CD14-positive monocyte (primary cell): ENCODE measurements around the gene COL10A1. TPM values are rescaled to one million over a fixed set of nuclear protein-coding genes. Genes with fewer than 3 reads are reported as not detected.

Experiments used
- DNase-seq, 3 donors: peaks; one replicate each; pipeline ENCODE4 v3.0.0-alpha.2; 2011 to 2022
- H2AFZ ChIP-seq: 2 replicates; pipeline ENCODE4 v1.6.0; 2012; ENCODE audit warnings: mild to moderate bottlenecking, low read depth, low read length, inconsistent platforms; ENCODE audit not compliant: insufficient read depth, poor library complexity, severe bottlenecking
- H3K27ac ChIP-seq, 2 donors: 1 replicate in 1 of 2; 2 replicates in 1 of 2; pipeline ENCODE4 v1.5.1; 2012 to 2013; ENCODE audit warnings: low read length in 2 of 2, control low read depth in 1 of 2, inconsistent platforms in 1 of 2, low read depth in 1 of 2, mild to moderate bottlenecking in 1 of 2
- H3K27me3 ChIP-seq, 2 donors: one replicate each; pipeline versions ENCODE4 v1.6.0 to v1.6.1; 2011 to 2013; ENCODE audit warnings: low read length in 2 of 2; ENCODE audit not compliant: control insufficient read depth in 2 of 2, insufficient read depth in 2 of 2
- H3K36me3 ChIP-seq, 2 donors: replicated peaks in 1 of 2; 1 replicate in 1 of 2; 2 replicates in 1 of 2; pipeline versions ENCODE4 v1.5.1 to v1.6.1; 2012 to 2013; ENCODE audit warnings: low read length in 2 of 2, control low read depth in 1 of 2, inconsistent platforms in 1 of 2, mild to moderate bottlenecking in 1 of 2; ENCODE audit not compliant: insufficient read depth in 2 of 2, control insufficient read depth in 1 of 2
- H3K4me1 ChIP-seq, 2 donors: 1 replicate in 1 of 2; 2 replicates in 1 of 2; pipeline versions ENCODE4 v1.5.1 to v1.6.1; 2012 to 2013; ENCODE audit warnings: low read length in 2 of 2, control low read depth in 1 of 2, inconsistent platforms in 1 of 2, mild to moderate bottlenecking in 1 of 2, moderate library complexity in 1 of 2; ENCODE audit not compliant: insufficient read depth in 2 of 2, control insufficient read depth in 1 of 2
- H3K4me2 ChIP-seq: replicated peaks from 2 replicates; pipeline ENCODE3; 2012; ENCODE audit warnings: low read length, moderate library complexity, mild to moderate bottlenecking; ENCODE audit not compliant: poor library complexity, severe bottlenecking; ENCODE audit errors: extremely low read depth
- H3K4me3 ChIP-seq, 3 experiments: fragments of 200-600 bp in 1 of 3; sonication (generic) in 1 of 3; replicated peaks in 1 of 3; 1 replicate in 2 of 3; 2 replicates in 1 of 3; pipeline ENCODE4 v1.5.1; 2011 to 2013; ENCODE audit warnings: low read length in 3 of 3, mild to moderate bottlenecking in 3 of 3, control low read depth in 2 of 3, low read depth in 2 of 3, inconsistent platforms in 1 of 3, moderate library complexity in 1 of 3
- H3K79me2 ChIP-seq: 2 replicates; pipeline ENCODE4 v1.6.0; 2012; ENCODE audit warnings: mild to moderate bottlenecking, control low read depth, inconsistent platforms, low read length, moderate library complexity; ENCODE audit not compliant: insufficient read depth
- H3K9ac ChIP-seq: 2 replicates; pipeline ENCODE4 v1.6.0; 2017; ENCODE audit warnings: low read length, mild to moderate bottlenecking; ENCODE audit not compliant: insufficient read depth, poor library complexity, severe bottlenecking
- H3K9me3 ChIP-seq, 2 donors: replicated peaks in 1 of 2; 1 replicate in 1 of 2; 2 replicates in 1 of 2; pipeline versions ENCODE4 v1.5.1 to v1.6.1; 2012 to 2013; ENCODE audit warnings: low read length in 2 of 2, control low read depth in 1 of 2; ENCODE audit not compliant: control insufficient read depth in 1 of 2, insufficient read depth in 1 of 2
- H4K20me1 ChIP-seq: 2 replicates; pipeline ENCODE4 v1.6.0; 2012; ENCODE audit warnings: mild to moderate bottlenecking, low read length, control low read depth, moderate library complexity; ENCODE audit not compliant: insufficient read depth
- H3K27ac Mint-ChIP-seq, 7 donors: one replicate each; pipeline ENCODE4 v1.8.0; 2020; ENCODE audit warnings: mild to moderate bottlenecking in 7 of 7, mixed read lengths in 7 of 7, moderate library complexity in 6 of 7, inconsistent platforms in 2 of 7
- H3K27me3 Mint-ChIP-seq, 3 donors: one replicate each; pipeline ENCODE4 v1.8.0; 2021 to 2022; ENCODE audit warnings: low read depth in 3 of 3, mild to moderate bottlenecking in 3 of 3, mixed read lengths in 3 of 3, moderate library complexity in 3 of 3, inconsistent platforms in 1 of 3
- H3K36me3 Mint-ChIP-seq, 2 donors: one replicate each; pipeline ENCODE4 v1.8.0; 2020; ENCODE audit warnings: mixed read lengths in 2 of 2, inconsistent platforms in 1 of 2, mild to moderate bottlenecking in 1 of 2
- H3K4me1 Mint-ChIP-seq: one replicate; pipeline ENCODE4 v1.8.0; 2020; ENCODE audit warnings: mild to moderate bottlenecking, mixed read lengths
- H3K4me3 Mint-ChIP-seq, 2 donors: one replicate each; pipeline ENCODE4 v1.8.0; 2020; ENCODE audit warnings: mild to moderate bottlenecking in 2 of 2, mixed read lengths in 2 of 2, moderate library complexity in 1 of 2
- H3K9me3 Mint-ChIP-seq, 7 donors: one replicate each; pipeline ENCODE4 v1.8.0; 2020 to 2022; ENCODE audit warnings: mixed read lengths in 7 of 7, mild to moderate bottlenecking in 6 of 7, moderate library complexity in 6 of 7, inconsistent platforms in 2 of 7
- WGBS: methylation state at CpG from one replicate; pipeline ENCODE4 v1.1.5; 2013; ENCODE audit warnings: missing lambda C conversion rate; ENCODE audit not compliant: insufficient coverage; 5-methylcytosine and 5-hydroxymethylcytosine counted together
- intact Hi-C, 2 donors: fragments of 100-400 bp; cut with micrococcal nuclease; formaldehyde crosslinking; loops; one replicate each; pipeline versions ENCODE4 v1.15.0 to v1.15.1; 2023
- polyA plus RNA-seq, 3 donors: library from polyadenylated mRNA; depleted of rRNA in 1 of 3; unstranded in 2 of 3; stranded (reverse) in 1 of 3; fragments of 300-500 nt in 2 of 3; fragments of >200 nt in 1 of 3; fragmentation: Illumina TruSeq in 2 of 3; gene quantifications; 1 replicate in 2 of 3; 2 replicates in 1 of 3; pipeline ENCODE4 v1.2.3, GENCODE V29; 2012 to 2021
- TF ChIP-seq, protein P1 (sequence below): fragments of 200-600 bp; IDR thresholded peaks from one replicate; pipeline ENCODE4 v1.8.0; 2022; ENCODE audit warnings: antibody characterized with exemption, mild to moderate bottlenecking

The COL10A1 gene
- polyA plus RNA-seq, 3 donors, result not detected

DNA sequence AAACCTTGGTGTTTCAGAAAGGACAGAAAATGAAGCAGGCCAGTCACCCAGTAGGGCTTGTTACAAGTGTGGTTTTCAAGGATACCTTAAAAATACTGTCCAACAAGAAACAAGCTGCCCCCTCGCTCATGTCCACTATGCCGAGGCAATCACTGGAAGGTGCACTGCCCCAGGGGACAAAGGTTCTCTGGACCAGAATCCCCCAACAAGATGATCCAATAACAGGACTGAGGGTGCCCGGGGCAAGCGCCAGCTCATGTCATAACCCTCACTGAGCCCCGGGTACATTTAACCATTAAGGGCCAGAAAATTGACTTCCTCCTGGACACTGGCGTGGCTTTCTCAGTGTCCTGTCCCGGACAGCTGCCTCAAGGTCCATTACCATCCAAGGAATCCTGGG, 31.9 kb downstream of the COL10A1 start:
- H2AFZ ChIP-seq, result no peak overlapping the region
- no peaks in the 10 kb centered on the region for H4K20me1 ChIP-seq
- no peak overlapping the region for H3K9ac ChIP-seq
- Mint-ChIP-seq H3K4me3 (no peak overlapping the region), H3K36me3 (no peaks in the 10 kb centered on the region), H3K4me1 (peaks cover 4% of the 10 kb centered on the region), H3K27me3 (peaks cover 1 to 7% (median 2%) of the 10 kb centered on the region in 3 donors), H3K9me3 (peaks cover 10 to 22% (median 15%) of the 10 kb centered on the region in 7 donors), H3K27ac (no peak overlapping the region)
- H3K27me3 ChIP-seq, result no peaks in the 10 kb centered on the region
- peaks cover 10 to 12% of the 10 kb centered on the region in 2 donors for H3K9me3 ChIP-seq
- no peak overlapping the region for H3K27ac ChIP-seq
- no peak for DNase-seq
- H3K4me1 ChIP-seq, result no peaks in the 10 kb centered on the region
- TF ChIP-seq, protein P1, sequence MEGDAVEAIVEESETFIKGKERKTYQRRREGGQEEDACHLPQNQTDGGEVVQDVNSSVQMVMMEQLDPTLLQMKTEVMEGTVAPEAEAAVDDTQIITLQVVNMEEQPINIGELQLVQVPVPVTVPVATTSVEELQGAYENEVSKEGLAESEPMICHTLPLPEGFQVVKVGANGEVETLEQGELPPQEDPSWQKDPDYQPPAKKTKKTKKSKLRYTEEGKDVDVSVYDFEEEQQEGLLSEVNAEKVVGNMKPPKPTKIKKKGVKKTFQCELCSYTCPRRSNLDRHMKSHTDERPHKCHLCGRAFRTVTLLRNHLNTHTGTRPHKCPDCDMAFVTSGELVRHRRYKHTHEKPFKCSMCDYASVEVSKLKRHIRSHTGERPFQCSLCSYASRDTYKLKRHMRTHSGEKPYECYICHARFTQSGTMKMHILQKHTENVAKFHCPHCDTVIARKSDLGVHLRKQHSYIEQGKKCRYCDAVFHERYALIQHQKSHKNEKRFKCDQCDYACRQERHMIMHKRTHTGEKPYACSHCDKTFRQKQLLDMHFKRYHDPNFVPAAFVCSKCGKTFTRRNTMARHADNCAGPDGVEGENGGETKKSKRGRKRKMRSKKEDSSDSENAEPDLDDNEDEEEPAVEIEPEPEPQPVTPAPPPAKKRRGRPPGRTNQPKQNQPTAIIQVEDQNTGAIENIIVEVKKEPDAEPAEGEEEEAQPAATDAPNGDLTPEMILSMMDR, result no peak
- 100% methylated on average over 4 of the region's 7 CpGs for WGBS
- no peaks in the 10 kb centered on the region for H3K79me2 ChIP-seq
- intact Hi-C loops, result no loop called here
- H3K4me2 ChIP-seq, result no peak overlapping the region
- no peaks in the 10 kb centered on the region for H3K36me3 ChIP-seq
- H3K4me3 ChIP-seq, result no peak overlapping the region

DNA sequence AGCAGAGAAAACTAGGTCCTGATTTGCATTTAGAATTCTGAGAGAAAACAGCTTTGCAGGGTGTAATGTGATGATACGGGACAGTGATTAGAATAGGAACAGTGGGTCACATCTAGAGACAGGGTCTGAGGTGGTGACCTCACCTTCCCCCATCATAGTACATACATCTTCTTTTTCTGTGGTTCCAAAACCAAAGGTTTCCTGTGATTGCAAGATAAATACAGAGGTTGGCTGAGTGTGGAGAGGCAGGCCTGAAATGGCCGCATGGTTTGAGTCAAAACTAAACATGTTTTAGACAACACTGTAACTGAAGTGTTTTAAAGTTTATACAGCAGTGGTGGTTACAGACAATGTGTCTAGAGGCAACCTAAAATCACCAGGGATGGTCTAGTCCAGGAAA, 35.7 kb downstream of the COL10A1 start:
- no CpG with 5 or more reads among the region's 2 CpGs for WGBS
- intact Hi-C loops, result no loop called here
- Mint-ChIP-seq H3K27ac (no peak overlapping the region), H3K36me3 (no peaks in the 10 kb centered on the region), H3K27me3 (peaks cover 2 to 7% (median 4%) of the 10 kb centered on the region in 3 donors), H3K4me1 (no peaks in the 10 kb centered on the region), H3K9me3 (peaks cover 0 to 8% (median 3%) of the 10 kb centered on the region in 7 donors), H3K4me3 (no peak overlapping the region)
- no peaks in the 10 kb centered on the region for H3K9me3 ChIP-seq
- H2AFZ ChIP-seq, result no peak overlapping the region
- no peaks in the 10 kb centered on the region for H3K79me2 ChIP-seq
- no peaks in the 10 kb centered on the region for H3K4me1 ChIP-seq
- H3K36me3 ChIP-seq, result no peaks in the 10 kb centered on the region
- no peaks in the 10 kb centered on the region for H3K27me3 ChIP-seq
- H4K20me1 ChIP-seq, result no peaks in the 10 kb centered on the region
- H3K9ac ChIP-seq, result no peak overlapping the region
- H3K4me2 ChIP-seq, result no peak overlapping the region
- no peak for DNase-seq
- no peak overlapping the region for H3K4me3 ChIP-seq
- H3K27ac ChIP-seq, result no peak overlapping the region
- TF ChIP-seq, protein P1, result no peak
